Measurements from ENCODE around the gene ARHGEF12. TPM values are rescaled to one million over a fixed set of nuclear protein-coding genes. Genes with fewer than 3 reads are reported as not detected.

ARHGEF12 gene
- polyA plus RNA-seq, 3 donors, result 114 to 152 (median 121) TPM

DNA sequence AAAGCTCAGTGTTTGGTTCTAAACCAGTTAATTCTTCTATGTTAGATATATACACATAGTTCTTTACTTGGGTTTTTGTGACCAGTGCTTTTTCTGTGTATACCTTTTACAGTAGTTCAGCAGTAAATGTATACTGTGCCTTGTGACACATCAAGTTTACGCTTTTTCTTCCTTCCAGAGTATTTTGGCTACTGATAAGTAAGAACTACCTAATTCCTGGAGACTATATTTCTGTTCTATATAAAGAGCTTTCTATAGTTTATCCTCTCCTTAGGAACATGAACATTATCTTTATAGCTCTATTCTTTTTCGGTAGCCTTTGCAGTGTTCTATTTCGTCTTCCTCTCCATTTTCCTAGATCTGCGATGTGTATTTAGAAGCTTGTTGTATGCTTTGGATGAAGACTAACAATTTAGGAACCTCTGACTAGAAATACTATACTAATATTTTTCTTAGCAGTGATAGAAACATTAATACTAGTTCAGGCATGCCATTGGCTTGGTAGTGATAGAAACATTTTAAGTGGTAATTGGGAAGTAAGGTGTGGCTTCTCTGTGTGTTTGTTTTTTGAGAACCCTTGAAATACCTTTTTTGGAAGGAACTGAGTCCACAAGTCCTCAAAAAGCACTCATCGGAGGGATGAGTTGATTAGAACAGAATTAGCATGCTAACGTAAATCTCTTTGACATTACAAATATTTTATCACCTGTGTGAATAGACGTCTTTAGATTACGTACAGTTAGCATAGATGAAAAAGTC is 74.6 kb downstream of the ARHGEF12 start:
- no peak for DNase-seq

DNA sequence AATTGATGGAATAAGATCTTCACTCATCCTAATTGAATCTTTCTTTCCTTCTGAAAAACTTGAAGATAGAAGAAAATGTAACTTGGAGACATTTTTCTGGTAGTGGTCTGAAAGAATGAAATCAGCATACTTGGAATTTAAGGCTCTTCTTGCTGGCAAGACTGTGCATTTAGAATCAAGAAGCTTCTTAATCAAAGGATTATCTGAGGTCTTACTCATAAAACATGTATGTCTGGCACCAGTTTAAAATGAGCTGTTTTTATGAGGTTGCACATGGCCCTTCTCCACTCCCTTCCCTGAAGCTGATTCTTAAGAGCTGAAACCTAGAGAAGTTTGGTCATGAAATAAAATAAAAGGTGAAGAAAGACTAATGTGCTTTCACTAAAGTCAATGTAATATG is 77.3 kb downstream of the ARHGEF12 start:
- DNase-seq, result no peak

DNA sequence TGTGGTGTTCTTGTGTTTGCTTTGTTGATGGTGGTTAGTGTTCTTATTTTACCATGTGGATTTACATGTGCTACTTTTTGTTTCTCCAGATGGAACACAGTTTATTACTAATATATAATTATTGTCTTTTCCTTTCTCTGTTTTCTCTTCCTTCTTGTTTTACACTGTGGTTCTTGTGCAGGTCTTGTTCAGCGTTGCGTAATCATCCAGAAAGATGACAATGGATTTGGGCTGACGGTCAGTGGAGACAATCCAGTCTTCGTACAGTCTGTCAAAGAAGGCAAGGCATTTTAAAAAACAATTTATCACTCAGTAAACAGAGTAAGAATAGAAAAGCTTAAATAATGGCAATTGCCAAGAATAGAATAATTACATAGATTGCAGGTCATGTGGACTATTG is 84.4 kb downstream of the ARHGEF12 start:
- no peak for DNase-seq

DNA sequence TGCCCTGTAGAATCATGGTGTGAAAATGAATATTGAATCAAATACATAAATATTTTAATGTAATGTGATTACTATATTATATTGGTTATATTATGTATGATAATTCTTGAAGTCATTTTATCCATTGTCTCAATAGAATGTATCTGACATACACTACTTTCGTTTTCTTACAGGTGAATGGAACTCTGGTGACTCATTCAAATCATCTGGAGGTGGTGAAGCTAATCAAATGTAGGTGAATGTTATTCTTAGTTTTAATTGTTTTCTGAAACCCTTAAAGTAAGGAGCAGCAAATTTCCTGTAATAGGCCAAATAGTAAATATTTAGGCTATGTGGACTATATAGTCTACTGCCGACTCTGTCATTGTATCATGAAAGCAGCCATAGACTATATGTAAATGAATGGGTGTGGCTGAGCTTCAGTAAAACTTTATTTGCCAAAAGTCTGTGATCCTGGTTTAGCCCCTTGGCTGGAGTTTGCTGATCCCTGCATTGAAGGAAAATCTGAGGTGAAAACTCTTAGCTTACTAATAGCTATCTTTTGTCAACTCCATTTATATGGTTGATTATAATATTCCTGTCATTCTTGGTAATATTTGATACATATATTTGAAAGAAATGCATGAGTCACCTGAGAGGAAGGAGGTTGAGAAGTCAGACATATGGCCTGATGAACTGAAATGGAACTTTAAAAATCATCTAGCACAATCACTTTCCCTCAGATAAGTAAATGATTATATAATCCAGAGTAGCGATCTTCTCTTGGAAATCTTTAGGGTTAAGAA is 88.2 kb downstream of the ARHGEF12 start:
- no peak for DNase-seq

DNA sequence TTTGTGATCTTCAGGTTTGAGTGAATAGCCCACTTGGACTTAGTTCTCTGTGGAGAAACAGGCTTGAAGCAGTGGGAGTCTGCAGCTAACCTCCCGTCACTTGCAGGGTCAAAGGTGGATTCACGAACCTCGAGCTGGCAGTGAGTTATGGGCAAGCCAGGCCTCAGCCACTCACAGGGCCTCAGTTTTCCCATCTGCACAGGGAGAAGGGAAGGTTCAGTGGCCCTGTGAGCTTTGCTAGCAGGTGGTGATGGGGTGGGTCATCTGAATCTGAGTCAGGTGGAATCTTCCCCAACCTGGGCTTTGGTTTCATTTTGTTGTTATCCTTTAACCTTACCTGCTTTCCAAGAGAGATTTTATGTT is 88.7 kb downstream of the ARHGEF12 start:
- no peak for DNase-seq

DNA sequence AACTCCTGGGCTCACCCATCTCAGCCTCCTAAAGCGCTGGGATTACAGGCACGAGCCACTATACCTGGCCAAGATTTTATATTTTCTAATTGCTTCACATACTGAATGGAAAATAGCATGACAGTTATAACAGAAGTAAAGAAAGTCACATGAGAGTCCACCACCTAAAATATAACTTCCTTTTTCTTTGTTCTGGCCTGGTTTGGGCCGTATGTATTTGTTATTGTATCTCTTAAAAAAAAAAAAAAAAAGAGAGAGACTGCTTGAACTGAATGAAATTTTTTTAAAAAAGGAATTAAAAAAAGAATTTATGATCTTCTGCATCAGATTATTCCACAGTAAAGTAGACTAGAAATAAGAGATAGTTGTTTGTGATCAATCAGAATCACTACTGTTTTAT is 89.3 kb downstream of the ARHGEF12 start:
- no peak for DNase-seq

DNA sequence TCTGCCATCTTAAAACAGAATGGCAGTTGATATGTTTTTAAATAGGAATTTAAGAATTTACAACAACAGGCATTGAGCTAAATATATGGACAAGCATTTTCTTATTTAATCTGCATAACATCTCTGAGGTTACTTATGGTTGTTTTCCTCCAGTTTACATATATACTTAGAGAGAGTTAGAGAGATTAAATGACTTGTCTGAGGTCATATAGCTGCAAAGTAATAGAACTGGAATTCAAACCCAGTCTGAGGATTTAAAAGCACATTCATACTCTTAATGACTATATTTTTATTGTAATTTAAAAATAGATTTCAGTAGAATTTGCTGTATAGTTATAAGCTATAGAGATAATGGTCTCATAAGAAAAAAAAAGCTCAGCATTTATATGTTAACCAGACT is 93.9 kb downstream of the ARHGEF12 start:
- DNase-seq, result no peak

DNA sequence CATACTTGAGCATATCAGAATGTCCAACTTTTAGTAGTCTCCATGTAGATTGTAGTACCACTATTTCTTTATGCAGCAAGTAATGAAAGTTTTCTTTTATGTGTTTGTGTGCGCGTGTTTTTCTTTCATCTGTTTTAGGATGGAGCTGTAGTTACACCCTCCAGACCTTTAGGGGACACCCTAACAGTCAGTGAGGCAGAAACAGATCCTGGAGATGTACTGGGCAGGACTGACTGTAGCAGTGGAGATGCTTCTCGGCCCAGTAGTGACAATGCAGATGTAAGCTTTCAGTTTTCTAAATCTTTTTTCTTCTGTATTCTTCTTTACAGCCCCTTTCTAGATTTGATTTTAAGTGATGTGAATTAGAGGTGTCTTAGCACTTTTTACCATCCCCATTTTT is 95.4 kb downstream of the ARHGEF12 start:
- no peak for DNase-seq

DNA sequence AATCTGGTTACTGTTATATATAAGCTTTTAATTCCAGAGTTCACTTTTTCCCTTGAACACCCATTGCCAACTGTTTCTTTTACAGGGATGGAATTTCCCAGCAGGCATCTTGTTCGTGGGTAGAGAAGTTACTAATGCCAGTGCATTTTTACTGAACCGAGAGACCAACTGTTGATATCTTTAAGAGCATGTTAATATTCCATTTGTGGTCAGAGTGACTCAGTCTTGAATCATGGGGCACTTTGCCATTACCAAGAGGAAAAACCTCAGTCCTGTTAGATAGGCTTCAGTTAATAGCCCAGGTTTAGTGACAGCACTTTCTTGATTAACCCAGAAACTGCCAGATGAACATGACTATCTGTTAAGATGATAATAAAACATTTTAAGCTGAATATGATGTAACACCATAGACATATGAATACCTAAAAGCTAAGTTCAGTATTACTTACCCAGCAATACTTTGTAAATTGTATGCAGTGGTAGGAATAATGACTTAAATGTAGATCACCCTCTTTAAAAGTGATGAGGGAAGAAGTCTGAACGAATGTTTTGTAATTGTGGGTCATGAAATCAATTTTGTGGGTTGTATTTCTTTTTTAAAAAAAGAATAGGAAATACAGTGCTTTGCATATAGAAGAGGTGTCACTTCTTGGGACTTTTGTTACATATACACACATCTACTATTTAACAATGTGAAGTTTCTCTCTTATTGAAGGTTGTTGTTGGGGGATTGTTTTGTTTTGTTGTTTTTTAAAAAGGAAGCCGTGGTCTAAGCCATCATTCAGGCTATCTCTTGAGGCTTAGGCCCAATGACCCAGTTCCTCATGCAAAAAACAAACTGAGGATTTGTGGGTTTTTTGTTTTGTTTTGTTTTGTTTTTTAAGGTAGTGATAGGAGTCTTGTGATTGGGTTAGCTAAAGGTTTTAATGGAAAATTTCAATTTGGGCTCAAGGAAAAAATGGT is 96.1 kb downstream of the ARHGEF12 start:
- DNase-seq, result no peak

DNA sequence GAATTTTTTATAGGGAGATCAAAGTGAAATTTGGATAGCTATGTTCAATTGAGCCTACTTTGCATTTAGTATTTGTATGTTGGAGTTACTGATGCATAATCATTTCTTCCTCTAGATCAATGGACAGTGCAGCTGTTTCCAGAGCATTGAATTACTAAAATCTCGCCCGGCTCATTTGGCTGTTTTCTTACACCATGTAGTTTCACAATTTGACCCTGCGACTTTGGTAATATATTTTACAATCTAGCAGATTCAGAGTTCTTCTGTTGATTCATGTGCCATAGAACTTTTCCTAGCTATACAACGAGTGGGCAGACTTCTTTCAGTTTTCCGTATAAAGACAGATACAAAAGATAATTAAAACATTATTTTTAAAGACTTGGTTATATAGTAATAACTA is 105.4 kb downstream of the ARHGEF12 start:
- DNase-seq, result no peak

DNA sequence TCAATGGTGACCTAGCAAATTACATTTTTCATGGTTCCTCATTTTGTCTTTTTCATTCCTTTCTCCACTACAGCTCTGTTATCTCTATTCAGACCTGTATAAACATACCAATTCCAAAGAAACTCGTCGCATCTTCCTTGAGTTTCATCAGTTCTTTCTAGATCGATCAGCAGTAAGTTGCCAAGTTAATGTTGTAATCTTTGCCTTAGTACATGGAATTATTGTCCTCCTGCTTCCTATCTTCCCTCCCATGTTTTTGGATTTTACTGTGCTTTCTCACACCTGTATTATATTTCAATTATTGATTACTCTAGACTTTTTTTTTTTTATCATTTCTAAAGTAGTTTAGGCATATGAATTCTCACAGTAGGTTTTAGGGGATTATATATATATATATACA is 105.8 kb downstream of the ARHGEF12 start:
- no peak for DNase-seq

DNA sequence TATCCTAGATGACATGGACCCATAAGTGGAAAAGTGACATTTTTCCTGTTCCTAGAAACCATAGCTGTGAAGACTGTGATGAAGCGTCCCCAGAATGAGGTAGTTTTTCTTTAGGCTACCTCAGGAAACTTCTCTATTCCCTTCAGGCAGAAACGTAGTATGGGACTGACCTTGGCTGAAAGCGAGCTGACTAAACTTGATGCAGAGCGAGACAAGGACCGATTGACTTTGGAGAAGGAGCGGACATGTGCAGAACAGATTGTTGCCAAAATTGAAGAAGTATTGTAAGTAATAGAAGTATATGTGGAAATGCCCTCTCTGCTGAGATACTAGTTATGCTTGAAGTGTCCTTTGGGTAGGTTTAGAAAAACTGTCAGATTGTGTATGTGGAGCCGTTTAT is 110.6 kb downstream of the ARHGEF12 start:
- DNase-seq, result no peak

DNA sequence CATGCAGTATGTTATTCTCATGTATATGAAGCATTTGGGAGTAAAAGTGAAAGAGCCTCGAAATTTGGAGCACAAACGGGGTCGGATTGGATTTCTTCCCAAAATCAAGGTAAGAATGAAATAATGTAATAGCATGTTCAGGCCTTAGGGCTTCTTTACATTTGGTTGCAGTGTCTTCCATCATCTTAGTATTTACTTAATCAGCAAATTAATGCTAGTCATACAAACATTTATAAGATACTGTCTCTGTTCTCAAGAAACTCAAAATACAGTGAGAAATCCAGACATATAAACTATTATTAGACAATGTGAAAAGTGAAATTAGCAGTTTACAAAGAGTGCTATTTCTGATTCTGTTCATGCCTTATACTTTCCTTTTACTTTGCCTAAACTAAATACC is 112.0 kb downstream of the ARHGEF12 start:
- DNase-seq, result no peak

DNA sequence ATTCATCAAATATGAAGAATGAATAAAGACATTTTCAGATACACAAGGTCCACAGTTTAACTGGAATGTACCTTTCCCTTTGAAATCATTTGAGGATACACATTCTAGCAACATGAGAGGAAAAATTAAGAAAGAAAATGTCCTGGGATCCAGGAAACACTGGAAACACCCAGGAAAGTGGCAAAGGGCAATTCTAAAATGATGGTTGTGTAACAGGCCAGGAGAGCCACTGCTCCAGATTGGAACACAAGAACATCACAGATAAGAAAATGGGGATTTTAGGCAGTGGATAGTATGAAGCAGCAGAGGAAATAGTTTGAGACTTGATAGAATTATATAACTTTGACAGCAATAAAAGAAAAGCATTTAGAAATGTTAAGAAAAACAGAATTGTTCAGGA is 119.3 kb downstream of the ARHGEF12 start:
- DNase-seq, result no peak

DNA sequence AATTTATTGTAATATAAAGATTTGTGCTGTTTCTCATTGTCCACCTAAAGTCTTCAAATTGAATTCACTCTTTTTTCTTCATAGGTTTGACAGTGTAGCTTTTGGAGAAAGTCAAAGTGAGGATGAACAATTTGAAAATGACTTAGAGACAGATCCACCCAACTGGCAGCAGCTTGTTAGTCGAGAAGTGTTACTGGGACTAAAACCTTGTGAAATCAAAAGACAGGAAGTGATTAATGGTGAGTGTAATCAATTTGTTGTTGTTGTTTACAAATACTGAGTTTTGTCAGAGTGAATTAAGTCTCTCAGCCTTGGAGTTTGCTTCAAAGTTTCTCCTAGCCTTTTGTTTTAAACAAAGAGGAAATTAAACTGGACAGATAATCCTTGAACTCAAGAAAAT is 121.8 kb downstream of the ARHGEF12 start:
- no peak for DNase-seq

DNA sequence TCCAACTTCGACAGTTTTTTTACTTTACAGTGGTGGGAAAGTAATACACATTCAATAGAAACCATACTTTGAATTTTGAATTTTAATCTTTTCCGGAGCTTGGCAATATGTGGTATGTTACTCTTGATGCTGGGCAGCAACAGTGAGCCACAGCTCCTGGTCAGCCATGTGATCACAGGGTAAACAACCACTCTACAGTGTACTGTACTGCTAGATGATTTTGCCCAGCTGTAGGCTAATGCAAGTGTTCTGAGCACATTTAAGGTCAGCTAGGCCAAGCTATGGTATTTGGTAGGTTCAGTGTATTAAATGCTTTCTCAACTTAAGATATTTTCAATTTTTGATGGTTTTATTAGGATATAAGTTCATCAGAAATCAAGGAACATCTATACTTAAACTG is 126.6 kb downstream of the ARHGEF12 start:
- DNase-seq, result no peak

DNA sequence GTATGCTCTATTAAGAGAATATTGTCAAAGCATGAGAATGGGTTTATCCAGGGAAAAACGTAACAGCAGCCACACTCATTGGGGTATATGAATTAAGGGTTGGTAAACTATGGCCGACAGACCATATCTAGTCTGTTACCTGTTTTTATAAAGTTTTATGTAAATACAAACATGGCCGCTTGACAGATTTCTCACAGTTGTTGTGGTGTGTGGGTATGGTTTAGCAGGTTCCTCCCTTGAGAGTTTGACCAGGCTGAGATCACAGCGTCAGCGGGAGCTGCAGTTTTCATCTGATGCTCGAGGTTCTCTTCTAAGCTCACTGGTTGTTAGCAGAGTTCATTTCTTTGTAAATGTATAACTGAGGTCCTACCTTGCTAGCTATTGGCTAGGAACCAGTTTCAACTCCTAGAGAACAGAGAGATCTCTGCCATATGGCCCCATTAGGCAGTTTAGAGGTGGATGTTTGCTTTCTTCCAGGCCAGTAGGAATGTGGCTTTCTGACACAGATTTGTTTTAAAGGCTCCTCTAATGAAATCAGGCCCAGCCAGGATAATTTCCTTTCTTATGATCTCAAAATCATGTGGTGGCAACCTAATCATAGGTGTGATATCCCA is 129.8 kb downstream of the ARHGEF12 start:
- no peak for DNase-seq

DNA sequence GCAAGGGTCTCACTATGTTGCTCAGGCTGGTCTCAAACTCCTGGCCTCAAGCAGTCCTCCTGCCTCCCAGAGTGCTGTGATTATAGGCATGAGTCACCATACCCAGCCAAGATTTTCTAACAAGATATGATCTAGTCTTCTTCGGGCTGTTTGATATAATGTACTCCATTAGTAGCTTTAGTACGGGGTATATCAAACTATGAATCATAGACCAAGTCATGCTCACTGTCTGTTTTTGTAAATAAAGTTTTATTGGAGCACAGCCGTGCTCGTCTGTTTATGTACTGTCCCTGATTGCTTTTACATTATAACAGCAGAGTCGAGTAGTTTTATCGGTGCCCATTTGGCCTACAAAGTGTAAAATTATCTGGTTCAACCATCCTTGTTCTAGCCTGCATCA is 131.4 kb downstream of the ARHGEF12 start:
- DNase-seq, result no peak

DNA sequence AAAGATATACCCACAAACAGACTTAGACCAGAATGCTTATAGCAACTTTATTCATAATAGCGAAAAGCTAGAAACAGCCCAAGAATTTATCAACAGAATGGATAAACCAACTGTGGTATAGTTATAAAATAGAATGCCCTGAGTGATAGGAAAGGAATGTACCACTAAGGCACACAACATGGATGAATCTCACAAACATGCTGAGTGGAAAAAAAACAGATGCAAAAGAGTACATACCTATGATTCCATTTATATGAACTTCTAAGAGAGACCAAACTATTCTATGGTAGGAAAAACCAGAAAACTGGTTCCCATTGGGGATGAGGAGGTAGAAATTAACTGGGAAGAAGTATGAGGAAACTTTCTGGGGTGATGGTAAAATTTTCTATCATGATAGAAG is 134.9 kb downstream of the ARHGEF12 start:
- no peak for DNase-seq

DNA sequence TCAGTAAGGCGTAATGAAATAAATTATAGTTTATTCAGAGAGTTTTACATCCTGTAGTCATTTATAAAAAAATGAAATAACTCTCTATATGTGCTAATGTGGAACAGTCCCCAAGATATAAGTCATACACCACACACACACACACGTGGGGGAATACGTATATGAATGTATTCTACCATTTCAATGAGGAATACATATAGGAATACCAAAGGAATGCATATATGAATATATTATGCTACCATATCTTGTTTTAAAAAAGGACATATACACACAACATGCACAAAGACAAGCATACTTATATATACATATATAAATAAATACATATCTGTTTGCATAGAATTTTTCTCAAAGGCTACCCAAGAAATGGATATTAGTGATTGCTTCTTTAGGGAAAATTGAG is 135.8 kb downstream of the ARHGEF12 start:
- no peak for DNase-seq

DNA sequence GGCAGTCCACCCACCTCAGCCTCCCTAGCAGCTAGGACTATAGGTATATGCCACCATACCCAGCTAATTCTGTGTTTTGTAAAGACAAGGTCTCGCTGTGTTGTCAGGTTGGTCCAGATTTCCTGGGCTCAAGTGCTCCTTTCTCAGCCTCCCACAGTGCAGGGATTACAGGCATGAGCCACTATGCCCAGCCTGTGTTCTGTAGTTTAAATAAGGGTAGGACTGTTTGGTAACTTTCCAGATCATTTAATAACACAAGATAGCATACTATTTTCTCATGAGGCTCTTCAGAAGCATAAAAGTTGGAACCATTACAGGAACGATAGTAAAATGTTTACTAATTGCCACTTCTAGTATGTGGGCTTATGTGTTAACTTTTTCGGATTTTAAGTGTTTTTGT is 137.3 kb downstream of the ARHGEF12 start:
- no peak for DNase-seq

DNA sequence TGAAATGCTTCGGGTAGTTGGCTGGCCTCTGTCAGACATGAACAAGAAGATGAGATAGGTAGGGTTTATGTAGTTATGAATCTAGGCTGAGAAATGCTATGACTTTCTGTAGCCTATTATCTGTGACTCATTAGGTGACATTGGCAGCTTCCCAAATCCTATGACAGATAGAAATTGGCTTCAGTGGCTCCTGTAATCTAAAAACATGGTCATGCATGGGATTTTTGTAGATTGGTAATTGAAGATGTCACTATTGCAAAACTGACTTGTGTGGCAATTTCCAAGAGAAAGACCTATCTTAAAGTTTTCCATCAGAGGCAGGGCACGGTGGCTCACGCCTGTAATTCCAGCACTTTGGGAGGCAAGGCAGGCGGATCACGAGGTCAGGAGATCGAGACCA is 145.9 kb downstream of the ARHGEF12 start:
- no peak for DNase-seq

Data from renal pelvis (tissue), 4 donors.